HG03442 (cell line): ENCODE results near the gene TACC2.

Source experiments
- ATAC-seq: cut with Tn5 transposase; IDR thresholded peaks from one replicate; pipeline ENCODE4 v1.9.1; 2021; ENCODE audit warnings: mild to moderate bottlenecking, moderate library complexity; ENCODE audit not compliant: unreplicated experiment

TACC2 gene

DNA sequence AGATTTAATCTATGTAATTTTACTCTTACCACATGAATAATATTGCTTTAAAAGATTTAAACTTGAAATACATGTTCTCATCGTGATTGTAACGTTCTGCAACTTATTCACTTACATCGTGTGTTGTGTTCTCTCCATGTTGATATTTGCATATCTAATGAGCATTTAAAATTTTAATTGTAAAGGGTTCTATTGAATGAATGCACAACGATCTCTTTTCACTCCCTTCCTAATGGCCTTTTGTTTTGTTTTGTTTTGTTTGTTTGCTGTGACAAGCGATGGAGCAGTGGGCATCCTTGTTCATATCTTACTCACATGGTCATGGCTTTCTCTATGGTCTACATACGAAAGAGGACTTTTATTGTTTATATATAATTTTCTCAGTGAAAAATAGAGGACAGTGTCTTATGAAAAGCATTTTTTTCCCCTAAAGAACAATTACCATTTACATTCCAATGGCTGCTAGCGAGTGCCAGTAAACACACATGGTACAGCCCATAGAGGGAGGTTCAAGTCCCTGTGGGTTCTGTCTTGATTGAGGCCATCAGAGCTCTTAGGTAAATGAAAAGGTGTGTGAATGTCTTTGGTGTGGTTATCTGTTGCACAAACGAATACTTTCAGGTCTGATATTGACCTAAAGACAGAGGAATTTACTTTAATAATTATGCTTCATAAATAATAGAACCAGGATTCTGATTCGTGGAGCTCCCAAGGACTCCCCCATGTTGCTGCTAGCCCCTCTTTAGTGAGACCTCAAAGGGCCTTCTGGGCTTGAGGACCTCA lies 314.5 kb downstream of the TACC2 start:
- ATAC-seq, result no peak
